ENCODE results near the gene CDHR1. TPM values are rescaled to one million over a fixed set of nuclear protein-coding genes. Genes with fewer than 3 reads are reported as not detected.
"Not testable (repeated sequence)": the region's sequence is repeated elsewhere in the genome, so short reads cannot be mapped to it uniquely, and the experiment has no call there.

Gene CDHR1
- total RNA-seq, 2 donors from 2014 or later, result 0.11 TPM

- H3K4me3 Mint-ChIP-seq, result no peak overlapping the region
Measured at GRCh38 chr10:84166620-84167288, 27.6 kb upstream of the CDHR1 start.

GRCh38 chr10:84167289-84167653 lies 27.1 kb upstream of the CDHR1 start:
- H3K27me3 Mint-ChIP-seq; H3K4me1 Mint-ChIP-seq; H3K4me3 Mint-ChIP-seq; H3K36me3 Mint-ChIP-seq (ENCODE audit: low read depth); H3K27ac Mint-ChIP-seq; H3K9me3 Mint-ChIP-seq; ATAC-seq (replicated peaks): not testable (repeated sequence)

More at GRCh38 chr10:84166620-84167288, 27.6 kb upstream of the CDHR1 start:
- ATAC-seq (replicated peaks), result peak; percentile 28
- no peak overlapping the region for H3K27ac Mint-ChIP-seq
- H3K9me3 Mint-ChIP-seq, result no peaks in the 10 kb centered on the region
- no peaks in the 10 kb centered on the region for H3K4me1 Mint-ChIP-seq
- H3K27me3 Mint-ChIP-seq, result peaks cover 8% of the 10 kb centered on the region
- H3K36me3 Mint-ChIP-seq (ENCODE audit: low read depth), result no peaks in the 10 kb centered on the region

GRCh38 chr10:84168382-84168781 lies 26.0 kb upstream of the CDHR1 start:
- H3K9me3 Mint-ChIP-seq; H3K27me3 Mint-ChIP-seq; H3K4me1 Mint-ChIP-seq; H3K27ac Mint-ChIP-seq; ATAC-seq (replicated peaks); H3K4me3 Mint-ChIP-seq; H3K36me3 Mint-ChIP-seq (ENCODE audit: low read depth): not testable (repeated sequence)

- not testable (repeated sequence) for H3K27ac Mint-ChIP-seq; H3K36me3 Mint-ChIP-seq (ENCODE audit: low read depth); ATAC-seq (replicated peaks); H3K27me3 Mint-ChIP-seq; H3K4me1 Mint-ChIP-seq; H3K9me3 Mint-ChIP-seq; H3K4me3 Mint-ChIP-seq
Measured at GRCh38 chr10:84171237-84171636, 23.1 kb upstream of the CDHR1 start.

- H3K27me3 Mint-ChIP-seq; H3K9me3 Mint-ChIP-seq; H3K27ac Mint-ChIP-seq; H3K4me3 Mint-ChIP-seq; H3K36me3 Mint-ChIP-seq (ENCODE audit: low read depth); H3K4me1 Mint-ChIP-seq; ATAC-seq (replicated peaks): not testable (repeated sequence)
Measured at GRCh38 chr10:84171700-84172466, 22.5 kb upstream of the CDHR1 start.

- no peak overlapping the region for H3K4me3 Mint-ChIP-seq
- ATAC-seq (replicated peaks), result no peak
- no peak overlapping the region for H3K27ac Mint-ChIP-seq
- peaks cover 5% of the 10 kb centered on the region for H3K4me1 Mint-ChIP-seq
- no peaks in the 10 kb centered on the region for H3K27me3 Mint-ChIP-seq
- no peaks in the 10 kb centered on the region for H3K36me3 Mint-ChIP-seq (ENCODE audit: low read depth)
- no peaks in the 10 kb centered on the region for H3K9me3 Mint-ChIP-seq
Measured at GRCh38 chr10:84172467-84173356, 21.6 kb upstream of the CDHR1 start.

- H3K27ac Mint-ChIP-seq, result no peak within 1 kb of the TSS
- no peak within 1 kb of the TSS for H3K4me3 Mint-ChIP-seq
- H3K36me3 Mint-ChIP-seq (ENCODE audit: low read depth), result no peaks in the 10 kb centered on the region
- ATAC-seq (replicated peaks), result no peak
- H3K27me3 Mint-ChIP-seq, result no peaks in the 10 kb centered on the region
- H3K9me3 Mint-ChIP-seq, result no peaks in the 10 kb centered on the region
- H3K4me1 Mint-ChIP-seq, result peaks cover 5% of the 10 kb centered on the region
Measured at GRCh38 chr10:84173501-84173929, 20.8 kb upstream of the CDHR1 start, which contains the start of gene GPR15LG. TSS of gene GPR15LG (plus strand) at chr10:84173801. CDS start at chr10:84173852, 51 bp downstream.

- no peak overlapping the region for H3K4me3 Mint-ChIP-seq
- H3K9me3 Mint-ChIP-seq, result no peaks in the 10 kb centered on the region
- H3K36me3 Mint-ChIP-seq (ENCODE audit: low read depth), result no peaks in the 10 kb centered on the region
- no peaks in the 10 kb centered on the region for H3K27me3 Mint-ChIP-seq
- no peak overlapping the region for H3K27ac Mint-ChIP-seq
- H3K4me1 Mint-ChIP-seq, result peaks cover 5% of the 10 kb centered on the region
- no peak for ATAC-seq (replicated peaks)
Measured at GRCh38 chr10:84175436-84175835, 18.9 kb upstream of the CDHR1 start.

- no peak for ATAC-seq (replicated peaks)
- peaks cover 5% of the 10 kb centered on the region for H3K4me1 Mint-ChIP-seq
- H3K9me3 Mint-ChIP-seq, result no peaks in the 10 kb centered on the region
- no peaks in the 10 kb centered on the region for H3K27me3 Mint-ChIP-seq
- no peaks in the 10 kb centered on the region for H3K36me3 Mint-ChIP-seq (ENCODE audit: low read depth)
- peak overlapping the region; percentile 84 for H3K27ac Mint-ChIP-seq
- H3K4me3 Mint-ChIP-seq, result no peak overlapping the region
Measured at GRCh38 chr10:84176351-84176750, 18.0 kb upstream of the CDHR1 start.

GRCh38 chr10:84176836-84177474 lies 17.4 kb upstream of the CDHR1 start:
- H3K36me3 Mint-ChIP-seq (ENCODE audit: low read depth), result no peaks in the 10 kb centered on the region
- ATAC-seq (replicated peaks), result no peak
- no peaks in the 10 kb centered on the region for H3K9me3 Mint-ChIP-seq
- peaks cover 5% of the 10 kb centered on the region for H3K4me1 Mint-ChIP-seq
- H3K4me3 Mint-ChIP-seq, result no peak overlapping the region
- peak overlapping the region; percentile 84 for H3K27ac Mint-ChIP-seq
- no peaks in the 10 kb centered on the region for H3K27me3 Mint-ChIP-seq

- H3K27ac Mint-ChIP-seq, result no peak overlapping the region
- H3K36me3 Mint-ChIP-seq (ENCODE audit: low read depth), result no peaks in the 10 kb centered on the region
- no peak overlapping the region for H3K4me3 Mint-ChIP-seq
- peaks cover 5% of the 10 kb centered on the region for H3K4me1 Mint-ChIP-seq
- ATAC-seq (replicated peaks), result peak; percentile 60
- no peaks in the 10 kb centered on the region for H3K27me3 Mint-ChIP-seq
- H3K9me3 Mint-ChIP-seq, result no peaks in the 10 kb centered on the region
Measured at GRCh38 chr10:84177541-84178141, 16.7 kb upstream of the CDHR1 start.

GRCh38 chr10:84178160-84178609 lies 16.2 kb upstream of the CDHR1 start:
- H3K36me3 Mint-ChIP-seq (ENCODE audit: low read depth), result no peaks in the 10 kb centered on the region
- H3K27ac Mint-ChIP-seq, result no peak overlapping the region
- ATAC-seq (replicated peaks), result no peak
- no peak overlapping the region for H3K4me3 Mint-ChIP-seq
- H3K27me3 Mint-ChIP-seq, result no peaks in the 10 kb centered on the region
- peaks cover 5% of the 10 kb centered on the region for H3K4me1 Mint-ChIP-seq
- H3K9me3 Mint-ChIP-seq, result no peaks in the 10 kb centered on the region

- no peaks in the 10 kb centered on the region for H3K27me3 Mint-ChIP-seq
- no peak overlapping the region for H3K4me3 Mint-ChIP-seq
- no peaks in the 10 kb centered on the region for H3K36me3 Mint-ChIP-seq (ENCODE audit: low read depth)
- H3K27ac Mint-ChIP-seq, result no peak overlapping the region
- ATAC-seq (replicated peaks), result peak; percentile 71
- H3K4me1 Mint-ChIP-seq, result peaks cover 5% of the 10 kb centered on the region
- H3K9me3 Mint-ChIP-seq, result no peaks in the 10 kb centered on the region
Measured at GRCh38 chr10:84179059-84179710, 15.2 kb upstream of the CDHR1 start.

Data from activated T-helper 17 cell treated with anti-CD3 and anti-CD28 coated beads, Interleukin-2, amount 50 U/mL, for 72 hours (primary cell).